GM21619 (cell line): ENCODE results near the gene CDK5RAP3.

Experiments
- ATAC-seq: cut with Tn5 transposase; IDR thresholded peaks from one replicate; pipeline ENCODE4 v1.9.1; 2021; ENCODE audit not compliant: unreplicated experiment

Gene CDK5RAP3

DNA sequence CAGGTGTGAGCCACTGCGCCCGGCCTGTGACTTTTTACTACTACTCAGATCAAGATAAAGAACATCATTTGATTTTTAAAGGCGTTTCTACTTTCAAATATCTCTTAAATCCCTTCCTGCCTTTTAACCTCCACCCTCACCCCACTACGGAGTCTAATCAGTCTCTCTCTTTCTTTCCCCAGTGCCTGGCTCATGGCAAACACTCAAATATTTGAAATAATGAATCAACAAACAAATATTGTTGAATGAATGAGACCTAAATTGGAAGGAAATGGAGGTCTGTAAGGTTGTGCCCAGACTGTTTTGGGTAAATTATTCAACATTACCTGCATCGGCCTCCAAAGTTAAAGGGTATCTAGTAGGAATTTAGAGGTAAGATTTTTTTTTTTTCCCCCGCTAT, 52.0 kb downstream of the CDK5RAP3 start:
- no peak for ATAC-seq

GRCh38 chr17:48023400-48024148, 52.7 kb downstream of the CDK5RAP3 start:
- no peak for ATAC-seq

DNA sequence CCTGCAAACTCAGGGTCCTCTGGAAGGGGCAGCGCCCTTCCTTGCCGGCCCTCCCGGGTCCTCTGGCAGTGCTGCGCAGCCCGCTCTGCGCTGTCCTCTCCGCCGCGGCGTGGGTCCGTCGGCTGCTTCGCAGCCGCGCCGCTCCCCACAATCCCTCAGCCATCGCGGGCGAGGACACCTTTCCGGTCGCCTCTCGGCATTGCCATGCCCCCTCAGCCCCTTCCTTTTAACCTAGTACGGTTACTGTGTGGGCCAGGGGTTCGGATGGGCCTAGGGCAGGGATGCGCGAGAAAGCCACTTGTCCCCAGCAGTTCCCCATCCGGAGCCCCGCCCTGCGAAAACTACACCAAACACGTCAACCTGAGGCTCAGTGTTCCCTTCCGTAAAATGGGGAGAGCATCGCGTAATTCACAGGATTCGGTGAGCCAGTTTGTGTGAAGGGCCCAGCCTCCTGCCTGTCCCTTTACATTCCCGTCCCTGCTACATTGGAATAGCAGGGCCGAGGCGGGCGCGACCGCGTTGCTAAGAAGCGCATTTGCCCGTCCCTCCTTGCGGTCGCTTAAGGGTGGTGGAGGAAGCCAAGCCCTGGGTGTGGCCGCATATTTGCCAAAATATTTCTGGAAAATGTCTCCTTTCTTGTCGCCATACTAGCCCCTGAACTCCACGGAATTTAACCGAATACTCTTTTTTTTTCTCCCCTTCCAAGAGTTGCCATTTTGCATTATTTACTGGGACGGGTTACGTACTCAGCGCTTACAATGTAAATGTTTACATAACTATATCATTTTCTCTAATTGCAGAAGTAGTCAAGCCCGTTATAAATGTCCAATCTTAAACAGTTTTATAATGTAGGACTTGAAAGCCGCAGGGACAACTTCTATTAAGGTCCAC, 53.5 kb downstream of the CDK5RAP3 start:
- ATAC-seq, result peak; percentile 3

GRCh38 chr17:48025040-48025903, 54.4 kb downstream of the CDK5RAP3 start:
- ATAC-seq, result peak; percentile 78

- no peak for ATAC-seq
Observed at GRCh38 chr17:48025904-48026501, 55.1 kb downstream of the CDK5RAP3 start.

DNA sequence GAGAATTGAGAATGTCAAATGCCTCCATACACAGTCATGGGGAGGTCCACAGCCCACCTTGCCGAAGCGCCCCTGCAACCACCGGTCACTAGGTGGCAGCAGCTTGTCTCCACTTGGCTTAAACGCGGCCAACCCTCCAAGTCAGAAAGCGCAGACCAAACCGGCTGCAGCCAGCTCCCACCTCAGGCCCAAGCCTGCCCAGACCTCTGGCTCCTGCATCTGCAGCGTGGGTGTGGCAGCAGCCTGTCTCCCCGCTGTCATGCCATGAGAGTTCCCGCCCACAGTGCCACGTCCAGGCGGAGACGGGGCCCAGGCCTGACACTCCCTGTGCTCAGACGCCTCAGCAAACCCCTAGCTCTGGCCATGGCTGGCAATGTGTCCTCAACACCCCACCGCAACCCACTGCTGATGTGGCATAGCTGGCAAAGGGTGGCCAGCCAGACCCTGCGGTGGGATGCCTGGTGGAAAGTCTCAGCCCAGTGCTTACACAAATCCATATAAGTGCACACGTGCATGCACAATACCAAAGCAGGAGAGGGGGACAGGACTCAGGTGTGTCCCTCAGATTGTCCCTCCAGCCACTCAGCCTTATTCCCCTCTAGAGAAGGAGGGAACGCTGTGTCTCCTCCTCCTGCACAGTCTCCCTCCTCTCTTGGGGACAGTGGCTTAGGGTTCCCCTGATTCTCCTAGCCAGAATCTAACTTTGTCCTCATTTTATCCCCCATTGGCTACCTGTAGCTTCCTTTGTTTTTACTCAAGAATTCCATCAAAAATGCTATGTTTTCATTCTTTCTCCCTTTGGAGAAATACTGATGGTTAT, 55.8 kb downstream of the CDK5RAP3 start:
- peak; percentile 35 for ATAC-seq

- ATAC-seq, result no peak
Observed at GRCh38 chr17:48027322-48027981, 56.5 kb downstream of the CDK5RAP3 start.

- ATAC-seq, result no peak
Observed at GRCh38 chr17:48028736-48029135, 57.8 kb downstream of the CDK5RAP3 start.

DNA sequence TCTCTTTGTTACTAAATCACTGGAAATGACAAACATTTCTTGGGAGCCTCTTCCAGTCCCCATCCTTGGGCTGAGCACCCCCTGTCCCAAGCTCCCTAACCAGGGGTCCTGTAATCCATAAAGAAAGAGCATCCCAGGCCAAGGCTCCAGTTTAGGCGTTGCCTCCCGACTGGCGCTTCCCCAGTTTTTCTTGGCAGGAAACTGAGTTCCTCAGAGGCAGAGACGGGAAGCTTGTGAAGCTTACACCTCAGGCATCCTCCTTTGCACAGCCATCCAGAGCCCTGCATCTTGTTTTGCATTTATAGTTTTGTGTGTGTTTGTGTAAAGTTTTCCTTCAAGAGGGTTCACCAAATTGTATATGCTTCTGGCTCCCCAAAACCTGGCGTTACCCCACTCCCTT, 59.6 kb downstream of the CDK5RAP3 start:
- ATAC-seq, result no peak
